ENCODE measurements around the gene ZMYND8. TPM values are rescaled to one million over a fixed set of nuclear protein-coding genes. Genes with fewer than 3 reads are reported as not detected.

ZMYND8 gene
- total RNA-seq, 1 experiment from 2014 or later: 107 TPM

DNA sequence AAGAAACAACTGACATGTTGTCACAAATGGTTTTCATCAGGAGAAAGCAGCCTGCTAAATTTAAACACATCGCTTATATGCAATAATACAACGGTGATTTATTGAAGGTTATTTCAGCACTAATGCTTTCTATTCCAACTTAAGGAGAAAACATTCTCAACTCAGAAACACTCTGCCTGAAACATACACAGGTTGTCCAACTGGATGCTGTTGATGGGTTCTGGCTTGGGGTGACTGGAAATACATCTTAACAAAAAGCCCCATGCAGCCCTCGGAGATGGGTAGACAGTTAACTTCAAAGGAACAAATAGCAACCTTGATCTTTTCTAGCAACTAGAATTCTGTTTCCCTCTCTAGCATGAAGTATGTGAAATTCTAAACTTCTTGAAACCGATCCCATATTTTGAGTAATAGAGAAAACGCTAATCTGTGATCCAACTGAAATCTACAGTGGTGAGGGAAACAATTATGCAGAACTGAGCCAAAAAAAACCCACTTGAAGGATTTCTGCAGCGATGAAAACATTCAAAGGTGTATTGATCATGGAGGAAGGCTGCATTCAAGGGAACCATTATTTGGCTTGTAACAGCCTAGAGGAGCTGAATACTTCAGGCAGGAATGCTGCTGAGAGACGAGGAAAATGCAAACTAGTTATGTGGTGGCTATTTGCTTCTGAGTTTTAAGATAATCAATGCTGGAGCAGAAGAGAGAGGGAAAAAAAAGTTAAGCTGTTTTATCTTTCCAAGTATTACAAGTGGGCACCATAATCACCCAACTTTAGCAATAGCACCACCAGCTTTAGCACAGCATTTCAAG, 6.9 kb downstream of the ZMYND8 start:
- CTCF ChIA-PET: no interaction called here
- TF ChIP-seq CTCF (conservative IDR thresholded peaks at IDR 0.05) (no peak), EZH2 (IDR thresholded peaks at IDR 0.05; ENCODE audit: low read depth) (no peak)
- POLR2A ChIA-PET (ENCODE audit: unreplicated experiment): no interaction called here
- Histone ChIP-seq H2AFZ (no peak overlapping the region), H3K9me3 (ENCODE audit: insufficient read depth, low read depth) (no peaks in the 10 kb centered on the region), H3K9me2 (ENCODE audit: insufficient read depth) (no peaks in the 10 kb centered on the region), H3K27me3 (ENCODE audit: insufficient read depth, low read depth) (no peaks in the 10 kb centered on the region), H3F3A (ENCODE audit: insufficient read depth, low read depth) (peaks cover 5% of the 10 kb centered on the region; the same call in 1 of the 2 replicates), H3K27ac (no peak overlapping the region), H3K79me2 (ENCODE audit: low read depth) (peaks cover 98% of the 10 kb centered on the region), H4K20me1 (ENCODE audit: insufficient read depth) (peaks cover 4% of the 10 kb centered on the region; the same call in 1 of the 2 replicates), H3K4me1 (replicated peaks; ENCODE audit: insufficient read depth) (peaks cover 60% of the 10 kb centered on the region), H3K4me3 (no peak overlapping the region), H3K36me3 (ENCODE audit: low read depth) (peaks cover 65% of the 10 kb centered on the region), H3K4me2 (peak overlapping the region; percentile 96; the same call in 1 of the 2 replicates)
- DNase-seq: no peak
- no TSS peak for BruUV-seq (replicated peaks)
- intact Hi-C loops (cut with micrococcal nuclease; ENCODE audit: unreplicated experiment): no loop called here

DNA sequence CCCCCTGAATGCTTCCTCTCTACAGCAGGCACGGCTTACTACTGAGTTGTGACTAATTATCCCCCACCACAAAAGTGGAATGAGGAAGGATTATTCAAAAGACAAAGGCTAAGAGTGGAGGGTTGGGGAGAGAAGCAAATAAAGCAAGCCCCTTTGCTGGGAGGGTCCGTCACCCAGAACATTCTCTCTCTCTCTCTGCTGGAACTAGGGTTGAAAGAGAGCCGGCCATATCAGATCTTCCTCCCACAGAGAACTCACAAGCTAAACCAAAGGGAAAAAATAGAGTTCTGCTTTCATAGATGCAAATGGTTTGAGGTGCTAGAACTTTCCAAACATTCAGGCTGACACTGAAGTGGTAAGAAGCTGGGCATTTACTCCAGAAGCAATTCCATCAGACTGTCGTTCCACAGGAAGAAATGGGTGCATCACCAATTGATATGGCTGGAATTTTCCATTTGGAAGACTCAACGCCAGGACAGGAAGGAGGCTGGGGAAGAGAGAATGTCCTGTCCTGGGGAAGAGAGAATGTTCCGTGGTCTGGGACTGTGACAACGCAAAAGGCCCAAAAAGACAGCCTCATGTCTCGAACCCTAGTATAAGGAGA, 7.9 kb downstream of the ZMYND8 start:
- Histone ChIP-seq H2AFZ (no peak overlapping the region), H3K27me3 (ENCODE audit: insufficient read depth, low read depth) (no peaks in the 10 kb centered on the region), H4K20me1 (ENCODE audit: insufficient read depth) (peaks cover 4% of the 10 kb centered on the region; the same call in 1 of the 2 replicates), H3K9me2 (ENCODE audit: insufficient read depth) (no peaks in the 10 kb centered on the region), H3K9me3 (ENCODE audit: insufficient read depth, low read depth) (no peaks in the 10 kb centered on the region), H3F3A (ENCODE audit: insufficient read depth, low read depth) (peaks cover 14% of the 10 kb centered on the region; the same call in 1 of the 2 replicates), H3K79me2 (ENCODE audit: low read depth) (peaks cover 98% of the 10 kb centered on the region), H3K4me3 (no peak overlapping the region), H3K36me3 (ENCODE audit: low read depth) (peaks cover 66% of the 10 kb centered on the region), H3K4me1 (replicated peaks; ENCODE audit: insufficient read depth) (peaks cover 50% of the 10 kb centered on the region), H3K27ac (no peak overlapping the region; the same call in 1 of the 2 replicates), H3K4me2 (no peak overlapping the region)
- BruUV-seq (replicated peaks): no TSS peak
- ChIA-PET CTCF (no interaction called here), POLR2A (ENCODE audit: unreplicated experiment) (no interaction called here)
- DNase-seq: no peak
- intact Hi-C loops (cut with micrococcal nuclease; ENCODE audit: unreplicated experiment): no loop called here
- TF ChIP-seq EZH2 (IDR thresholded peaks at IDR 0.05; ENCODE audit: low read depth): no peak
- TF ChIP-seq CTCF (conservative IDR thresholded peaks at IDR 0.05): no peak

DNA sequence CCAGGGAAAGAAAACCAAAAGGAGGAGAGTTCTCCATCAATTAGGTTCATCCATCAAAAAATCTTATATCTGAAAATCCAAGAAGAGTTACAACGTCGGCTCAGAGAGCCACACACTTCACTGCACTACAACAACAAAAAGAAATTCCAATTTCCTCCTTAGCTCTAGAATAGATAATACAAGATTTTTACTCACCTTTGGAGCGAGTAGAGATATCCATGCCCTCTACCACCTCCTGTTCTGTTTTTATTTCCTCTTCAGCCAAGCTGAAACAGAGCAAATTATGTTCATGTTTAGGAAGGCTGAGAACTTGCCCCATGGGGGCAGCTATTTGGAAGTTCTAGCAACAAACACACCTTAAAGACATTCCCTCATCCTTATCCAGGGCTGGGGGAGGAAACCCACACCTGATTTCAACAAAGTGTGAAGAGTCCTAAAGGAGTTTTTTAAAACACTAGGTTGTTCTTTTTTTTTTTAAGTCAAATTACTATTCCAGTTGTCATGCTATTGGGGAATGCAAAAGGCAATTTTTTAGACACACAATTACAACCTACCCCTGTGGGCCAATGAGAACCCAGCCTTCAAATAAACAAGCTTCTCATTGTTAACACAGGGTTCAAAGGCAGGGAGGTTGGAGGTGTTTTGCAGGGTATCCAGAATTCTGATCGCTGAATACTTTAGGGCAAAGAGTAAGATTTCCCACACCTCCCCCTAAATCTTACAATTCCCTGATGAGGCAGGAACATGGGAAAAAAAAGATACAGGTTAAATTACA, 8.7 kb downstream of the ZMYND8 start:
- H2AFZ ChIP-seq: no peak overlapping the region
- no peaks in the 10 kb centered on the region for H3K9me2 ChIP-seq (ENCODE audit: insufficient read depth)
- BruUV-seq (replicated peaks): no TSS peak
- peak overlapping the region; percentile 18 for H3K27ac ChIP-seq
- H3K27me3 ChIP-seq (ENCODE audit: insufficient read depth, low read depth): no peaks in the 10 kb centered on the region
- POLR2A ChIA-PET (ENCODE audit: unreplicated experiment): no interaction called here
- intact Hi-C loops (cut with micrococcal nuclease; ENCODE audit: unreplicated experiment): no loop called here
- DNase-seq: no peak
- peaks cover 7% of the 10 kb centered on the region; the same call in 1 of the 2 replicates for H4K20me1 ChIP-seq (ENCODE audit: insufficient read depth)
- TF ChIP-seq EZH2 (IDR thresholded peaks at IDR 0.05; ENCODE audit: low read depth) (no peak), CTCF (conservative IDR thresholded peaks at IDR 0.05) (no peak)
- peaks cover 72% of the 10 kb centered on the region for H3K36me3 ChIP-seq (ENCODE audit: low read depth)
- CTCF ChIA-PET: interaction anchor here (0.7 kb wide), 1 partner anchor 543 kb away, joined by 3 read pairs; no protein-coding TSS in a partner anchor
- H3F3A ChIP-seq (ENCODE audit: insufficient read depth, low read depth): peaks cover 19% of the 10 kb centered on the region; the same call in 1 of the 2 replicates
- H3K79me2 ChIP-seq (ENCODE audit: low read depth): peaks cover 98% of the 10 kb centered on the region
- peaks cover 42% of the 10 kb centered on the region for H3K4me1 ChIP-seq (replicated peaks; ENCODE audit: insufficient read depth)
- H3K4me2 ChIP-seq: no peak overlapping the region
- H3K4me3 ChIP-seq: no peak overlapping the region
- H3K9me3 ChIP-seq (ENCODE audit: insufficient read depth, low read depth): no peaks in the 10 kb centered on the region
